Common myeloid progenitor, CD34-positive (primary cell): ENCODE data around the gene WDR18.

Source experiments
- CTCF ChIA-PET: fragments of 350-600 bp; sonication (Branson Sonifier 250); formaldehyde crosslinking; loops from one replicate; lab custom pipeline; 2021; ENCODE audit warnings: antibody characterized with exemption; lab: Charles Lee
- POLR2A ChIA-PET: fragments of 350-600 bp; sonication (Branson Sonifier 250); formaldehyde crosslinking; loops from one replicate; lab custom pipeline; 2021; ENCODE audit warnings: antibody characterized with exemption; lab: Charles Lee
- DNase-seq, 3 donors: peaks; one replicate each; pipeline versions ENCODE4 v3.0.0 to v3.0.0-alpha.2; 2013
- H3K27ac ChIP-seq, 2 experiments: 1 replicate in 1 of 2; 2 replicates in 1 of 2; pipeline ENCODE4 v1.7.0; 2013; ENCODE audit warnings: inconsistent platforms in 2 of 2, low read length in 2 of 2, mild to moderate bottlenecking in 2 of 2, low read depth in 1 of 2, moderate library complexity in 1 of 2; ENCODE audit not compliant: severe bottlenecking in 2 of 2, insufficient read depth in 1 of 2, poor library complexity in 1 of 2
- H3K27me3 ChIP-seq, 5 experiments: replicated peaks in 2 of 5; 1 replicate in 3 of 5; 2 replicates in 2 of 5; pipeline versions ENCODE4 v1.6.1 to v1.7.0; 2013; ENCODE audit warnings: low read length in 4 of 5, mild to moderate bottlenecking in 2 of 5, moderate library complexity in 2 of 5, inconsistent platforms in 1 of 5; ENCODE audit not compliant: insufficient read depth in 5 of 5, control insufficient read depth in 4 of 5
- H3K36me3 ChIP-seq, 4 experiments: 1 replicate in 2 of 4; 2 replicates in 2 of 4; pipeline versions ENCODE4 v1.6.1 to v1.7.0; 2013; ENCODE audit warnings: low read length in 3 of 4, control low read depth in 1 of 4, mild to moderate bottlenecking in 1 of 4; ENCODE audit not compliant: control insufficient read depth in 4 of 4, insufficient read depth in 4 of 4
- H3K4me1 ChIP-seq, 4 experiments: 1 replicate in 3 of 4; 2 replicates in 1 of 4; pipeline versions ENCODE4 v1.6.1 to v1.7.1; 2013; ENCODE audit warnings: low read length in 3 of 4, mild to moderate bottlenecking in 3 of 4, control low read depth in 1 of 4, inconsistent platforms in 1 of 4, moderate library complexity in 1 of 4; ENCODE audit not compliant: control insufficient read depth in 4 of 4, insufficient read depth in 4 of 4; ENCODE audit errors: control extremely low read depth in 1 of 4
- H3K4me3 ChIP-seq, 7 experiments: 1 replicate in 4 of 7; 2 replicates in 3 of 7; pipeline versions ENCODE4 v1.5.1 to v1.7.0; 2013; ENCODE audit warnings: mild to moderate bottlenecking in 7 of 7, low read length in 6 of 7, moderate library complexity in 6 of 7, inconsistent platforms in 2 of 7, low read depth in 2 of 7, control low read depth in 1 of 7; ENCODE audit not compliant: insufficient read depth in 4 of 7, control insufficient read depth in 1 of 7; ENCODE audit errors: extremely low read depth in 1 of 7
- H3K9me3 ChIP-seq, 5 experiments: 1 replicate in 4 of 5; 2 replicates in 1 of 5; pipeline versions ENCODE4 v1.6.1 to v1.7.1; 2013; ENCODE audit warnings: low read length in 4 of 5, mild to moderate bottlenecking in 2 of 5, inconsistent platforms in 1 of 5, low read depth in 1 of 5, moderate library complexity in 1 of 5; ENCODE audit not compliant: control insufficient read depth in 4 of 5, insufficient read depth in 2 of 5; ENCODE audit errors: control extremely low read depth in 1 of 5
- WGBS: methylation state at CpG from one replicate; pipeline ENCODE4 v1.1.5; 2013; ENCODE audit not compliant: insufficient coverage; 5-methylcytosine and 5-hydroxymethylcytosine counted together

WDR18 gene

GRCh38 chr19:1037621-1038064, 53.5 kb downstream of the WDR18 start:
- H3K9me3 ChIP-seq, result no peaks in the 10 kb centered on the region
- no peaks in the 10 kb centered on the region for H3K27me3 ChIP-seq
- 70% methylated on average over 15 of the region's 22 CpGs for WGBS
- peak overlapping the region in 1 of 2 experiments; percentile 74 for H3K27ac ChIP-seq
- peak overlapping the region in 4 of 7 experiments; percentile 27 to 57 (median 45) for H3K4me3 ChIP-seq
- POLR2A ChIA-PET, result interaction anchor here (0.6 to 1.4 kb wide), 5 partner anchors 9 to 1587 kb away, joined by 3 to 4 read pairs (median 3); partner anchors contain the start of genes ARHGAP45 and CNN2
- CTCF ChIA-PET, result interaction anchor here (0.9 to 7.2 kb wide), 4 partner anchors 9 to 56 kb away, joined by 3 to 44 read pairs (median 3); partner anchors contain the start of gene CNN2
- no peak for DNase-seq
- peaks cover 0 to 31% (median 19%) of the 10 kb centered on the region in 4 experiments for H3K36me3 ChIP-seq
- H3K4me1 ChIP-seq, result peaks cover 6 to 46% (median 44%) of the 10 kb centered on the region in 4 experiments

- ChIA-PET POLR2A (interaction anchor here (0.8 to 1.4 kb wide), 4 partner anchors 13 to 28 kb away, joined by 3 read pairs; partner anchors contain the start of genes ARHGAP45, CNN2 and RNU6-2), CTCF (interaction anchor here (1.0 to 7.2 kb wide), 3 partner anchors 11 to 50 kb away, joined by 3 to 44 read pairs (median 18); partner anchors contain the start of genes ARHGAP45 and CNN2)
- peaks cover 6 to 46% (median 44%) of the 10 kb centered on the region in 4 experiments for H3K4me1 ChIP-seq
- no peak overlapping the region for H3K27ac ChIP-seq
- no peaks in the 10 kb centered on the region for H3K27me3 ChIP-seq
- no peak for DNase-seq
- WGBS, result 78% methylated on average over 18 of the region's 22 CpGs
- no peaks in the 10 kb centered on the region for H3K9me3 ChIP-seq
- H3K36me3 ChIP-seq, result peaks cover 0 to 25% (median 12%) of the 10 kb centered on the region in 4 experiments
- H3K4me3 ChIP-seq, result peak overlapping the region in 5 of 7 experiments; percentile 15 to 80 (median 74)
Observed at GRCh38 chr19:1038978-1039645, 55.0 kb downstream of the WDR18 start.

- CTCF ChIA-PET, result interaction anchor here (1.0 to 7.2 kb wide), 3 partner anchors 12 to 49 kb away, joined by 3 to 44 read pairs (median 18); partner anchors contain the start of genes ARHGAP45 and CNN2
- 3% methylated on average over 55 of the region's 56 CpGs for WGBS
Observed at GRCh38 chr19:1039646-1040475, 55.7 kb downstream of the WDR18 start, which contains the start of gene ABCA7. ABCA7 (plus strand) TSS chr19:1040107; CDS start chr19:1041362, 1,255 bp downstream.

GRCh38 chr19:1040476-1041271, 56.5 kb downstream of the WDR18 start:
- 3% methylated on average over 25 of the region's 27 CpGs for WGBS
- Histone ChIP-seq H3K4me1 (peaks cover 6 to 46% (median 44%) of the 10 kb centered on the region in 4 experiments), H3K36me3 (peaks cover 0 to 27% (median 10%) of the 10 kb centered on the region in 4 experiments), H3K9me3 (no peaks in the 10 kb centered on the region), H3K27ac (no peak overlapping the region), H3K4me3 (peak overlapping the region; percentile 23 to 80 (median 74)), H3K27me3 (no peaks in the 10 kb centered on the region)
- DNase-seq, result peak; percentile 88 to 93 (median 93)
- CTCF ChIA-PET, result interaction anchor here (0.8 to 7.2 kb wide), 5 partner anchors 13 to 25 kb away, joined by 3 to 44 read pairs (median 4); partner anchors contain the start of genes ARHGAP45 and CNN2
- POLR2A ChIA-PET, result interaction anchor here (0.8 to 1.6 kb wide), 2 partner anchors 14 to 24 kb away, joined by 3 to 4 read pairs; no protein-coding TSS in a partner anchor

More at GRCh38 chr19:1039646-1040475, 55.7 kb downstream of the WDR18 start, which contains the start of gene ABCA7:
- peak; percentile 97 to 99 (median 98) for DNase-seq
- Histone ChIP-seq H3K4me1 (peaks cover 6 to 46% (median 44%) of the 10 kb centered on the region in 4 experiments), H3K9me3 (no peaks in the 10 kb centered on the region), H3K27ac (no peak within 1 kb of the TSS), H3K36me3 (peaks cover 0 to 30% (median 12%) of the 10 kb centered on the region in 4 experiments), H3K4me3 (peak within 1 kb of the TSS; percentile 23 to 80 (median 74)), H3K27me3 (no peaks in the 10 kb centered on the region)
- POLR2A ChIA-PET, result interaction anchor here (0.8 to 1.4 kb wide), 4 partner anchors 13 to 27 kb away, joined by 3 read pairs; partner anchors contain the start of genes ARHGAP45, CNN2 and RNU6-2

GRCh38 chr19:1041272-1041834, 57.2 kb downstream of the WDR18 start:
- Histone ChIP-seq H3K27me3 (no peaks in the 10 kb centered on the region), H3K4me1 (peaks cover 6 to 46% (median 44%) of the 10 kb centered on the region in 4 experiments), H3K4me3 (peak overlapping the region in 6 of 7 experiments; percentile 33 to 80 (median 76)), H3K27ac (no peak overlapping the region), H3K9me3 (no peaks in the 10 kb centered on the region), H3K36me3 (peaks cover 0 to 27% (median 5%) of the 10 kb centered on the region in 4 experiments)
- ChIA-PET CTCF (interaction anchor here (0.8 to 7.2 kb wide), 4 partner anchors 13 to 23 kb away, joined by 3 to 44 read pairs (median 4); partner anchors contain the start of gene CNN2), POLR2A (interaction anchor here (1.6 kb wide), 1 partner anchor 24 kb away, joined by 4 read pairs; no protein-coding TSS in a partner anchor)
- 52% methylated on average over 25 of the region's 26 CpGs for WGBS
- DNase-seq, result no peak
